NCI-H526 treated with DMSO at 0.1 percent for 48 hours (cell line): Measurements from ENCODE around the gene KLC3.
A peak's percentile ranks its signal among the peaks of the same experiment; 100 is the strongest.
"Not testable (repeated sequence)": the region's sequence is repeated elsewhere in the genome, so short reads cannot be mapped to it uniquely, and the experiment has no call there.

ENCODE experiments used
- DNase-seq: peaks from one replicate; lab custom pipeline; 2025; lab: John Stamatoyannopoulos, UW

The KLC3 gene

GRCh38 chr19:45340232-45340898 lies at the start of gene KLC3:
TSS of gene KLC3 (plus strand) at chr19:45340750. CDS start at chr19:45345542, 4,792 bp downstream.
- DNase-seq: peak; percentile 29

DNA sequence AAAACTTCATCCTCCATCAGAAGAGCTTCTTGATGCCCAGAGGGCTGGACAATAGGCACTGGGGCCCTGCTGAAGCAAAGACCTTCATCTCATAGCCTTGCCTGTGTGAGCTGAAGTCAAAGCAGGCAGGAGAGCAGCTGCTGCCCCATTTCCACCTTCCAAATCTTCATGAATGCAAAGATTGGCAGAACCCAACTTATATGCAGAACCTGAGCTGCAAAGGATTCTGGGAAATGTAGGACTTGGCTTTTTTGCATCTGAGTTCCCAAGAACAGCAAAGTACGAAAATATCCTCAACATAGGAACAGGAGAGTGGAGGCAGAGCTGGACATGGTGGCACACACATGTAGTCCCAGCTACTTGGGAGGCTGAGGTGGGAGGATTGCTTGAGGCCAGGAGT lies 48.7 kb upstream of the KLC3 start:
- no peak for DNase-seq

DNA sequence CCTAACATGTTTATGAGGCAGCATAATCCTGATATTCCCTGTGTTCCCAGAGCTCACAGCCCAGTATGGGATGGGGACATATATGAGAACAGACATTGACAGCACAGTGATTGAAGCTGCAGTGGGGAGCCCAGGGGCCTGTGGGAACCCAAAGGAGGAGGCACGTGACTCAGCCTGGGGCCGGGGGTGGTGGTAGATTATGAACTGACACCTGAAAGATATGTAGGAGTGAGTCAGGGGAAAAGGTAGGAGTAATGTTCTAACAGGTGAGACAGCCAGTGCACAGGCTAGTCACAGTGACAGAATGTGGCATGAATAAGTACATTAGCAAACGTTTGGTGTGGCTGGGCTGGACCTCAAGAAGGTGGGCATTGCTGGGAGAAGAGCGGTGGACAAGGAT lies 46.9 kb upstream of the KLC3 start:
- no peak for DNase-seq

DNA sequence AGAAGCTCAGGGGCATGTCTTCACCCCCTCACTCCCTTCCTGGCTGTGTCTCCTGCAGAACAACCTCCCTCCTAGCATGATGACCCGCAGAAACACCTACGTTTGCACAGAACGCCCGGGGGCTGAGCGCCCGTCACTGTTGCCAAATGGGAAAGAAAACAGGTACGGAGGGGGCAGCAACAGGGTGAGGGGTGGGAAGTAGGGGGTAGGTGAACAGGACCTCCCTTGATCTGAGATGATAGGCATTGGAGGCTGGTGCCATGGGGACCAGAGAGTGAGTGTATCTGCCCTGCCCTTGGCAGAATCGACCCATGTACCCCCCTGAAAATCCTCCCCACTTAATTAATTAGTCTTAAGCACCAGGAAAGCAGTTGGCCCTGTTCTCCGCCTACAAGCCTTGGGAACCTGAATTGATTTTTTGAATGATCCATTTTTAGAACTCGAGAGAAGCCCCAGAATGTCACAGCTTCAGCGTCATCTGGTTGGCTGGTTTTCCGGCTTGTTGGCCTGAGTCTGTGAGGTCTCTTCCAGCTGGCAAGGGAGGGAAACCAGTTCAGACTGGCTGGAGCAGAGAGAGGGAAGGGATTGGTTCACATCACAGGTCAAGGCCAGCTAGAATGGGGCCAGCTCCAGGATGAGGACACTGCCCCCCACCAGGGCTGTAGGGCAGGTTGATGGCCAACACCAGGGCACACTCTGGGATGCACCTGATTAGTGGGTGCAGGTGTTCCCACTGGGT lies 46.1 kb upstream of the KLC3 start:
- DNase-seq: no peak

DNA sequence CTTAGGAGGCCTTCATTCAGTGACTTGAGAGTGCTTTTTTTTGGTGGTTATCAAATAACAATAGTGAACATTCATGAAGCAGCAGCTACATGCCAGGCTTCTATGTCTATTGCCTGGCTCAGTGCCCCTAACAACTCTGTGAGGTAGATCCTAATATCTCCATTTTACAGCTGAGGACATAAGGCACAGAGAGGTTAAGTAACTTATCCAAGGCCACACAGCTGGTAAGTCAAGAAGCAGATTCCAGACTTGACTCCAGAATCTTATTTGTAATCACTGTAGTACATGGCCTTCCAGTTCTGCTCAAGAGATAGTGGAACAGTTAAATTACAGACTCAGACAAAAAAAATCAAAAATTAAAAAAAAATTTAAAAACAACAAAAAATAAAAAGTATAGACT lies 44.7 kb upstream of the KLC3 start:
- no peak for DNase-seq

DNA sequence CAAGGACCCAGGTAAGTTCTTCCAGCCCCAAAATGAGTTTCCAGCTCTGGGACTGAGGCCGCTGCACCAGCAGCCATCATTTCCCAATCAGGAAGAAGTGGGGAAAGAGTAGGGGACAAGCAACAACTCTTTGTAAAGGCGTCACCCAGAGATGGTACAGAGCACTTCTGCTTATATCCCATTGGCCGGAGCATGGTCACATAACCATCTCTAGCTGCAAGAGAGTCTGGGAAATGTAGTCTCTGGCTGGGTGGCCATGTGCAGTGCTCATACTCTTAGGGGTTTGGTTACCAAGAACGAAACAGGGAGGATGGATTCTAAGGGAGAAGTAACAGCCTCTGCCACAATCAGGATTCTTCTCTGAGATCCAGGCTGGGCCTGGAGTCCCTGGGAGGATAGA lies 44.2 kb upstream of the KLC3 start:
- DNase-seq: no peak

GRCh38 chr19:45297674-45298073 lies 42.9 kb upstream of the KLC3 start:
- no peak for DNase-seq

GRCh38 chr19:45298264-45298663 lies 42.3 kb upstream of the KLC3 start:
- DNase-seq: no peak

DNA sequence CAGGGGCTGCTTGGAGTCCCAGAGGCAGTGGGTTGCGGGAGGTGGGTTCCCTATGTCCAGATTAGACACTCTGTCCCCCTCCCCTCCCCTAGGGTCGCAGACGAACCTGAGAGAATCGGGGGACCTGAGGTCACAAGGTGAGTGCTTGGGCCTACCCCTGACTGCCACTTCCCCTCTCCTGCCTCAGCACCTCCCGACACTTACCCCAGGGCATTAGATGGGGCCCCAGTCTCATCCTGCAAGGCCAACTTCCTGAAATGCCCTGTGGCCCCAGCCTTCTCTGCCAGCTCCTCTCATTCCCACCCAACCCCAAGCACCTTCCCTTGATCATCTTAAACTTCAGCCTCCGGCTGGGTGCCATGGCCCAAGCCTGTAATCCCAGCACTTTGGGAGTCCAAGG lies 40.8 kb upstream of the KLC3 start:
- no peak for DNase-seq

- DNase-seq: no peak
Measured at GRCh38 chr19:45302416-45302815, 38.1 kb upstream of the KLC3 start.

DNA sequence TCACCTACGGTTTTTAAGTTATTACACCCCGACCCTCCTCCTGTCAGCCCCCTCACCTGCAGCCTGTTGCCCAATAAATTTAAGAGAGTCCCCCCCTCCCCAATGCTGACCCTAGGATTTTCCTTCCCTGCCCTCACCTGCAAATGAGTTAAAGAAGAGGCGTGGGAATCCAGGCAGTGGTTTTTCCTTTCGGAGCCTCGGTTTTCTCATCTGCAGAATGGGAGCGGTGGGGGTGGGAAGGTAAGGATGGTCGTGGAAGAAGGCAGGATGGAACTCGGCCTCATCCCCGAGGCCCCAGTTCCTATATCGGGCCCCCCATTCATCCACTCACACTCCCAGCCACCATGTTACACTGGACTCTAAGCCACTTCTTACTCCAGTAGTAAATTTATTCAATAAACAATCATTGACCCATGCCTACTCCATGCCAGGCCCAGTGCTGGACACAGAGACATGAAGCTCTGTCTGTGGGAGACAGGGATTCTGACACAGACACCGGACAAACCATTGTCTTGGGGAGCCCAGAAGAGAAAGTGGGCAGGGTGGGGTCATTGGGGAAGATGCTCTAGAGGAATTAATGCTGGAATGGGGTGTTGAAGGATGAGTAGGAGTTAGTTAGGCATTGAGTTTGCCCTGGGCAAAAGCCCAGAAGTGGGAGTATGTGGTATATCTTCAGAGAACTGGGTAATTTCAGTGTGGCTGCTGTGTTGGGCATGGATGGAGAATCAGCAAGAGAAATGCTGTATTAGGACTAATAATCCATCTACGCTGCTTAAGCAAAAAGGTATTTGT lies 37.1 kb upstream of the KLC3 start:
- no peak for DNase-seq

GRCh38 chr19:45304141-45304926 lies 36.2 kb upstream of the KLC3 start:
- DNase-seq: no peak

DNA sequence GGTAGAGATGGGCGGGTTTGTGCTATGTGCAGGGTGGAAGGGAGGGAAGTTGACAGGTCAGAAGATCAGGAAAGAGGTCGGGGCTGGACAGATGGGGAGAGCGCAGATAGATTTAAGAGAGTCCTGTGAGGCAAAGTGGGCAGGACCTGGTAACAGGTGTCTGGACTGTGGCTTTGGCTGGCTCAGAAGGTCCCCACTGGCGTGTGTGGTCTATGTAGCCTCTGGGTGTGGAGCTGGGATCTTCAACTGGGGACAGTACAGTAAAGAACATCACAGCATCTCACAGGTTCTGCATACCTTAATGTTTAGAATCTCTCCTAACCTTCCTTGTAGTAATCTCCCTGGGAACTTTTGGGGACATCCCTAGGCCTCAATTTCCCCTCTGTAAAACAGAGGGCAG lies 35.5 kb upstream of the KLC3 start:
- DNase-seq: no peak

DNA sequence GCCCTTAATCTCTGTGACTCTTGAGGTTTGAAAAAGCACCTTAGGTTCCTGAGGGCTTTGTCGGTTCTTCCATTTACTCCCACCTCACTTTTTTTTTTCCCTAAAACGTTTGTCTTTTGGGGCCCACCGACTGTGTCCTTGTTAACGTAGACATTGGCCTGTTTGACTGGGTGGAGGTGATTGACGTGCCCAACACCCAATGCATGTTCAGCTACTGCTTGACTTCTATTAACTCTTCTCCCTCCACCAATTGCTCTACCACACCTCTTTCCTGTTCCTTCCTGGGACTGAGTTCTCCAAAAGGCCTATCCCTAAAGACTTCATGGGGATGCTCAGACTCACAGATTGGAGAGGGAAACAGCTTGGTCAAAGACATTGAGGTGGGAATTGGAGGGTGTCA lies 35.1 kb upstream of the KLC3 start:
- no peak for DNase-seq

DNA sequence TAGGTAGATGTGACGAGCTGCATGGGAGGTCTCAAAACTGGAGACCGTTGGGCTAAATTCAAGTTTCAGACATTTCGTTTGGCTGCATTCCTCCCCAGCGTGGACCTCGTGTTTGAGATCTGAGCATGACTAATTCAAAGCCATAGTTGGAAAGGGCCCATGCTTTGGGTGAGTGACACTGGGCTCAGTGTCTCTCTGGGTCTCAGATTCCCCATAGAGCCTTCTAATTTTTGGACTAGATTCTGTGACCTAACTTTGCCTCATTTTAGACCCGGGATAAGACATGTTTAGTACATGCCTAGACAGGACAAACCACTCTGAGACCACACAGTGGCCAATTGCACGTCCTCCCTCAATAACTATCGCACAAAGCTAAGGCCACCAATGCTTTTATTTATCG lies 34.5 kb upstream of the KLC3 start:
- no peak for DNase-seq

DNA sequence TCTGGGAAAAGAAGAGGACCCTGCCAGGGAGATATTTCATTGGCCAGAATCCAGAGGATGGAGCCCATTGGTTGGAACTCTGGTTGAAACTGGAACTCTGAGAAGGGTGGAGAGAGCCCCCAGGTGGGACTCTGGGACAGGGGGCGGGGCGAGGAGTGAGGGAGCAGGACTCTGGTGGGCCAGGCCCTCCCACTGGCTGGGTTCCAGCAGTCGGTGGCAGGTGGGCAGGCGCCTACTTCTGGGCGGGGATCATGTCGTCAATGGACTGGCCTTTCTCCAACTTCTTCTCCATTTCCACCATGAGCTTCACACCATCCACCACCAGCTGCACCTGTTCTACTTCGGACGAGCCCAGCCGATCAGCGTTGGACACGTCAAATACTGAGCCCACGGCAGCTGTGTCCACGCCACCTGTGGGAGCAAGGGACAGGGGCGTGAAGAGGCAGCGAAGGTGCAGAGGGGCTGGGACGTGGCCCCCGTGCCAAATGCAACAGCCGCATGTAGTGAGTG lies 34.0 kb upstream of the KLC3 start:
- DNase-seq: peak; percentile 16

DNA sequence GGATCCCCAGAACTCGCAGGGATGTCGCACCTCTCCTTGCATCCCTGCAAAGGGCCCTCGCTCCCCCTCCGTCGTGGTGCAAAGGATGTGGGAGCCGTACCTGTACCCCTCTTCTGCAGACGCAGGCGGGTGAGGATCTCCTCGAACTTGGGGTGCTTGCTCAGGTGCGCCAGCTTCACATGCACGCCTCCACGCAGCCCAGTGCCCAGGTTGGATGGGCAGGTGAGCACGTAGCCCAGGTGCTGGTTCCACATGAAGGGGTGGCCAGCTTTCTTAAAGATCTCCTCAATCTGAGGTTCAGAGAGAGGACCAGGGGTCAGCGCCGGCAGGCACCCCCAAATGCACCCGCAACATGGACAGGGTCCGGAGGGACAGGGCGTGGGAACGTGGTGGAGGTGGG lies 33.2 kb upstream of the KLC3 start:
- DNase-seq: no peak

GRCh38 chr19:45309322-45309721 lies 31.2 kb upstream of the KLC3 start:
- DNase-seq: not testable (repeated sequence)

DNA sequence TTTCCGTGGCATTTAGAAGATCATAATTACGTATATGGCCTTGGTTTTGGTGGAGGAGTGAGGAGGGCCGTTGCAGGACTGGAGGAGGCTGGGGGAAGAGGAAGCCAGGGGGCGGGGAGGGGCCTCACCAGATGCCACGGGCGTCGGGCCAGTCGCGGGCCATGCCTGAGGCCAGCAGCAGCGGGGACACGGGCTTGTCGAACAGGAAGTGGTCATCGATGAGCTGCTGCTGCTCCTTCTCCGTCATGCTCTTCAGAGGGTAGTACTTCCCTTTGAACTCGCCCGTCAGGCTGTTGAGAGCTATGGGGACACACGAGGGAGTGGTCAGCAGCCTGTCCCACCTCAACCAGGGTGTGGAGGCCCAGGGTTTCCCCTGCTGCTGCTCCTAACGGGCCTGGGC lies 28.9 kb upstream of the KLC3 start:
- no peak for DNase-seq

DNA sequence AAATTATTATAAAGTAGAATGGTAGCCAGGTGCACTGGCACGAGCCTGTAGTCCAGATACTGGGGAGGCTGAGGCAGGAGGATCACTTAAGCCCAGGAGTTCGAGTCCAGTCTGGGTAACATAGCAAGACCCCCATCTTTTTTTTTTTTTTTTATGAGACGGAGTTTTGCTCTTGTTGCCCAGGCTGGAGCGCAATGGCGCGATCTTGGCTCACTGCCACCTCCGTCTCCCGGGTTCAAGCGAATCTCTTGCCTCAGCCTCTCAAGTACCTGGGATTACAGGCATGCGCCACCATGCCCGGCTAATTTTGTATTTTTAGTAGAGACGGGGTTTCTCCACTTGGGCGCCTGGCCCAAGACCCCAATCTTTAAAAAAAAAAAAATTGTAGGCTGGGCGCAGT lies 28.3 kb upstream of the KLC3 start:
- DNase-seq: not testable (repeated sequence)

DNA sequence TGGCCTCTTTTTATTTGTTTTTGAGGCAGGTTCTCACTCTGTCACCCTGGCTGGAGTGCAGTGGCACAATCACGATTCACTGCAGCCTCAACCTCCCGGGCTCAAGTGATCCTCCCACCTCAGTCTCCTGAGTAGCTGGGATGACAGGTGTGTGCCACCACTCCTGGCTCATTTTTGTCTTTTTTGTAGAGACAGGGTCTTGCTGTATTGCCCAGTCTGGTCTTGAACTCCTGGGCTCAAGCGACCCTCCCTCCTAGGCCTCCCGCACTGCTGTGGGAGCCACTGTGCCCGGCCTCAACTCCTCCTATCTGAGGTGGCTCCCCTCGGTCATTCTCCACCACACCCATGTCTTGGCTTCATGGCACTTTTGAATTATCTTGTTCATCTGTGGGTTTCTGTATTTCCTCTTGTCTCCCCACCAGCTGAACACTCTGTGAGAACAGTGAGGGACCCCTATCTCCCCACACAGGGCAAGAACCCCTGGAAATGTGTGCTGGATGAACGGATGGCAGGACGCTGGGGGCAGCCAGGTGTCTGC lies 25.8 kb upstream of the KLC3 start:
- DNase-seq: no peak

GRCh38 chr19:45315304-45315703 lies 25.2 kb upstream of the KLC3 start:
- DNase-seq: no peak
